LNCAP (cell line): ENCODE data around the gene XPR1.

Source experiments
- CTCF ChIP-seq: fragments of 450-650 bp; IDR thresholded peaks from 2 replicates; pipeline ENCODE4 v1.5.1; 2017; ENCODE audit warnings: mild to moderate bottlenecking

XPR1 gene

GRCh38 chr1:180754453-180754852, 122.6 kb downstream of the XPR1 start:
- TF ChIP-seq CTCF: no peak

GRCh38 chr1:180757657-180758056, 125.8 kb downstream of the XPR1 start:
- TF ChIP-seq CTCF: no peak

- no peak for TF ChIP-seq CTCF
Measured at GRCh38 chr1:180762796-180763195, 131.0 kb downstream of the XPR1 start.

- no peak for TF ChIP-seq CTCF
Measured at GRCh38 chr1:180765151-180765550, 133.3 kb downstream of the XPR1 start.

GRCh38 chr1:180769889-180770288, 138.1 kb downstream of the XPR1 start:
- no peak for TF ChIP-seq CTCF

- TF ChIP-seq CTCF: no peak
Measured at GRCh38 chr1:180773210-180773865, 141.5 kb downstream of the XPR1 start.

GRCh38 chr1:180775801-180776200, 144.0 kb downstream of the XPR1 start:
- no peak for TF ChIP-seq CTCF
